Hippocampal formation (tissue), 2 donors: ENCODE results near the gene MLLT3.

Experiments used
- DNase-seq, 2 donors: peaks; one replicate each; lab custom pipeline; 2025; lab: John Stamatoyannopoulos, UW

The MLLT3 gene

GRCh38 chr9:20476912-20477521 lies 145.3 kb downstream of the MLLT3 start:
- DNase-seq: no peak

GRCh38 chr9:20474496-20474895 lies 147.8 kb downstream of the MLLT3 start:
- no peak for DNase-seq

- DNase-seq: no peak
Measured at GRCh38 chr9:20473515-20474013, 148.7 kb downstream of the MLLT3 start.

GRCh38 chr9:20472342-20473045 lies 149.8 kb downstream of the MLLT3 start:
- no peak for DNase-seq

GRCh38 chr9:20466328-20467008 lies 155.8 kb downstream of the MLLT3 start:
- DNase-seq: no peak

- no peak for DNase-seq
Measured at GRCh38 chr9:20464242-20464641, 158.1 kb downstream of the MLLT3 start.

GRCh38 chr9:20463823-20464222 lies 158.5 kb downstream of the MLLT3 start:
- no peak for DNase-seq

- DNase-seq: no peak
Measured at GRCh38 chr9:20462410-20462809, 159.9 kb downstream of the MLLT3 start.

- DNase-seq: no peak
Measured at GRCh38 chr9:20447291-20447690, 175.0 kb downstream of the MLLT3 start.

- no peak for DNase-seq
Measured at GRCh38 chr9:20446248-20446647, 176.1 kb downstream of the MLLT3 start.

- DNase-seq: peak in 1 of 2 donors; percentile 45
Measured at GRCh38 chr9:20442461-20443319, 179.6 kb downstream of the MLLT3 start.

- DNase-seq: no peak
Measured at GRCh38 chr9:20441711-20442423, 180.4 kb downstream of the MLLT3 start.

GRCh38 chr9:20441166-20441565 lies 181.1 kb downstream of the MLLT3 start:
- DNase-seq: no peak

- no peak for DNase-seq
Measured at GRCh38 chr9:20437476-20437875, 184.8 kb downstream of the MLLT3 start.

GRCh38 chr9:20436476-20437195 lies 185.7 kb downstream of the MLLT3 start:
- DNase-seq: no peak

GRCh38 chr9:20428976-20429375 lies 193.3 kb downstream of the MLLT3 start:
- DNase-seq: no peak

GRCh38 chr9:20427359-20427758 lies 194.9 kb downstream of the MLLT3 start:
- no peak for DNase-seq

- DNase-seq: no peak
Measured at GRCh38 chr9:20426019-20426418, 196.3 kb downstream of the MLLT3 start.

- peak in 1 of 2 donors; percentile 59 for DNase-seq
Measured at GRCh38 chr9:20419533-20419932, 202.8 kb downstream of the MLLT3 start.

- DNase-seq: no peak
Measured at GRCh38 chr9:20418485-20418884, 203.8 kb downstream of the MLLT3 start.
